Stimulated activated CD8-positive, alpha-beta memory T cell treated with anti-CD3 and anti-CD28 coated beads, Interleukin-15, amount 100 ng/mL, for 24 hours (primary cell): ENCODE results near the gene HK1.

Experiments
- DNase-seq: peaks from one replicate; pipeline ENCODE4 v3.0.0-alpha.2; 2020; ENCODE audit warnings: low read depth

The HK1 gene

DNA sequence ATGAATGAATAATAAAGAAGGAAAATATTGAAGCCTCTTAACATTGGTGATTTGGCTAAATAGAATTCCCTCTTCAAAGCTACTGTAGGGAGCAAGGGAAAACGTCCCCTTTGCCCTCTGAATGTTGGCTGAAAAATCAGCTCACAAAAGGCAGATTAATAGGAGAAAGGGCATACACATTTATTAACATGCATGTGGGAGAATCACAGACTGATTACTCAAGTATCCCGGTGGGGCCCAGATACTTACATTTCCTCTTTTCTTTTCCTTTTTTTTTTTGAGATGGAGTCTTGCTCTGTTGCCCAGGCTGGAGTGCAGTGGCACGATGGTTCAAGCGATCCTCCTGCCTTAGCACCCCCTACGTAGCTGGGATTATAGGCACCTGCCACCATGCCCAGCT, 68.5 kb downstream of the HK1 start:
- no peak for DNase-seq

DNA sequence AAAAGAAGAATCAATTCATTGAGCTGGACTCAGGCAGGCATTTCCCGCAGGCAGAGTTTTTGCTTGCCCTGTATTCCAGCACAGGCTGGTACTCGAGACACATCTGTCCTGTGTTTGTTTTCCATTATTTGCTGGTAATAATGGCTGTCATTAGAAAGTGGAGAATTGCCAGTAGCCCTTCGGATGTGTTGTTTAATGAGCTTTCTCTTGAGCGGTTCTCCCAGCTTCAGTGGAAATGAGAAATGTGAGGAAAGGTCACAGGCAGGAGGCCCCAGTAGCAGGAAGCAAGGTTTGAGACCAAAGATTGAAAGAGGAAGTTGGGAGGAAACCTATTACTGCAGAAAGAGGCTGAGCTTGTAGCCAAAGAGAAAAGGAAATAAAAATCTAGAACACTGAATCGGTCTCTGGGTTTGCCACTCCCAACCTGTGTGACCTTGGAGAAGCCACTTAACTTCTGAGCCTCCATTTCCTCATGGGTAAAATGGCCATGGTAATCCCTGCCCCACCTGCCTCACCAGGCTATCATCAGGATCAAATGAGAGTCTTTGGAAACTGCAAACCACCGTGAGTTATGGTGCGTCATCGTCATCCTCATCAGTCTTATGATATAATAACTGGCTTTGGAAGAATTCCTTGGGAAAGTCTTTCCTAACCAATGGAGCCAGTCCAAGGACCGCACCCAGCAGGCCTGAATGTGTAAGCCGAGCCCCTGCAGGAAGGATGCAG, 70.7 kb downstream of the HK1 start:
- DNase-seq = no peak

DNA sequence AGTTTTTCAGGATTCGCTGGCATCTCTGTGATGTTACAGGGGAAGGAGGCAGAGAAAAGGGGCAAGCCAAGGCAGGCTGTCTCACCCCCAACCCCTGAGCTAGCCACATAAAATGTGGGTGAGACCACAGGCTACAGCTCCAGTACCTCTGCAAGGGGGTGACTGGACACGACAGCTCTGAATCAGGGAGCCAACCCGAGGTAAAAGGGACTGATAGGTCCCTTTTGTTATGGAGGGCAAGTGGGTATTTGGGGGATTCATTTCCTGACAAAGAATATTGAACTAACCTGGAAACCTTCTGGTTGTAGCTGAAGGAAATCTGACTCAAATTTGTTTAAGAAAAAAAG, 71.2 kb downstream of the HK1 start:
- DNase-seq = no peak

DNA sequence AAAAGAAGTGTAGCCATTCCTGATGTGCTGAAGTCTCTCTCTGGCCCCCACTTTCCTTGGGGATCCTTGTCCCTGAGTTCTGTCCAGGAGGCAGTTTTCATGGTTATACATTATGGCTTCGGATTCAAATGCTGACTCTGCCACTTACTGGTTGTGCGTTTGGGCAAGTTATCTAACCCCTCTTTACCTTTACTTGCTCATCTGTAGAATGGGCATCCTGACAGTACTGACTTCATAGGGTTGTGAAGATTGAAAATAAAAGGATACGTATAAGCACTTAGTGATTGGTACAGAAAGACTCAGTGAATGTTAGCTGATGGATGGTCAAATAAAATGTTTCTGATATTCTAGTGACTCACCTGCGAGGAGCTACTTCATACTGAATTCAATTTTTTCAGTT, 73.3 kb downstream of the HK1 start:
- no peak for DNase-seq

DNA sequence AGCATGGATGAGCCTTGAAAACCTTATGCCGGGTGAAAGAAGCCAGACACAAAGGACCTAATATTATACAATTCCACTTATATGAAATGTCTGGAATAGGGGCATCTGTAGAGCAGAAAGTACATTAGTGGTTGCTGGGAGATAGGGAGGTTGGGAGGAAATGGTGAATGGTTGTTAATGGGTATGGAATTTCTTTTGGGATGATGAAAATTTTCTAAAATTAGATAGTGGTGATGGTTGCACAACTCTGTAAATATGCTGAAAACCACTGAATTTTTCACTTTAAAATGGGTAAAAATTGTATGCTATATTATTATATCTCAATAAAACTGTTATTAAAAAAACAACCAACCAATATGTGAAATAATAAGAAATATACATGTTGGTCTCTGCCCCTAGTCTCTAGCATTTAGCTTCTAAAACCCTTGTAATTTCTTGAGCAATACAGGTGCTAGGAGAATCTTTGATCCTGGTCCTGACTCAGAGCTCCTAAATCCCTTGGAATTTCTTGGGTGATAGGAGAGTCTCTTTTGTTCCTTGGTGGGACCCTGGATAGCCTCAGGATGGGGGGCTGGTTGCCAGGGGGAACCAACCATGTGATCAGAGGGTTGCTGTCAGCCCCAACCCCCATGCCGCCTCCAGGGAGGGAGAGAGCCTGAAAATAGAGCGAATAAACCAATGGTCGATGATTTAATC, 74.4 kb downstream of the HK1 start:
- no peak for DNase-seq

DNA sequence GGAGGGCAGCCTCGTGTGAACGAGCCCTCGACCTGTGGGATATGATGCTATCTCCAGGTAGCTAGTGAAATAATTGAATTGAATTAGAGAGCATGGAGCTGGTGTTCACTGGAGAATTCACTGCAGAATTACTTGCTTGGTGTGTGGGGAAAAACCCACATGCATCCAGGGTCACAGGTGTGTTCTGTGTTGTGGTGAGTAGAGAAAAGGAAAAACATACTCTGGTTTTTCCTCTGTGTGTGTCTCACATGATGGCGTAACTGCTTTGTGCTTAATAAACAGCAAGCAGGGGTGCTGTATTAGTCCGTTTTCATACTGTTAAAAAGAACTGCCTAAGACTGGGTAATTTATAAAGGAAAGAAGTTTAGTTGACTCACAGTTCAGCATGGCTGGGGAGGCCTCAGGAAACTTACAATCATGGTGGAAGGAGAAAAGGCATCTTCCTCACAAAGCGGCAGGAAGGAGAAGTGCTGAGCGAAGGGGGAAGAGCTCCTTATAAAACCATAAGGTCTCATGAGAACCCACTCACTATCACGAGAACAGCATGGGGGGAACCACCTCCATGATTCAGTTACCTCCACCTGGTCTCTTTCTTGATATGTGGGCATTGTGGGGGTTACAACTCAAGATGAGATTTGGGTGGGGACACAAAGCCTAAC, 75.8 kb downstream of the HK1 start:
- no peak for DNase-seq

DNA sequence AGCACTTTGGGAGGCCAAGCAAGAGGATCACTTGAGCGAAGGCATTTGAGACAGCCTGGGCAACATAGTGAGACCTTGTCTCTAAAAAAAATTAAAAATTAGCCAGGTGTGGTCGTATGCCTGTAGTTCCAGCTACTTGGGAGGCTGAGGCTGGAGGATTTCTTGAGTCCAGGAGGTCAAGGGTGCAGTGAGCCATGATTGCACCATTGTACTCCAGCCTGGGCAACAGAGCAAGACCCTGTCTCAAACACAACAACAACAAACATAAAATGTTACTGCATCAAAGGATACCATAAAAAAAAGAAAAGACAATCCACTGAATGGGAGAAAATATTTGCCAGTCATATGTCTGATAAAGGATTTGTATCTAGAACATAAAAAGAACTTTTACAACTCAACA, 77.9 kb downstream of the HK1 start:
- no peak for DNase-seq

DNA sequence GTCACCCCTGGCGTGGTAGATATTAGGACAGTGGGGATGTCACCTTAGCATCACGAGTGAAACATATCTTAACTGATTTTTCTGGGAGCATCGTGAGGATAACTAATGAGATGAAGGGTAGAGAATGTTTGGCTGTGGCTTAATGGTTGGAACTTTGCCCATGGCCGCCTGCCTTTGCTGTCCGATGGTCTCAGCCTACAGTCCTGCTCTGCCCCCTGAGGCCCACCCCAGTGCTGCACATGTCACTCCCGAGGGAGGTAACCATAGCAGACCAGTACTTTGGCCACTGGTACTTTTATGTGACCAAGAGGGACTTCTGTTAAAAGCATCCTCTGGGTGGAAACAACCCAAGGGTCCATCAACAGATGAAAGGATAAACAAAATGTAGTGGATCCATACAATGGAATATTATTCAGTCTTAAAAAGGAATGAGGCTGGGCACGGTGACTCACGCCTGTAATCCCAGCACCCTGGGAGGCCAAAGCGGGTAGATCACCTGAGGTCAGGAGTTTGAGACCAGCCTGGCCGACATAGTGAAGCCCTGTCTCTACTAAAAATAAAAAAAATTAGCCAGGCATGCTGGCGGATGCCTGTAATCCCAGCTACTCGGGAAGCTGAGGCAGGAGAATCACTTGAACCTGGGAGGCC, 80.0 kb downstream of the HK1 start:
- no peak for DNase-seq

DNA sequence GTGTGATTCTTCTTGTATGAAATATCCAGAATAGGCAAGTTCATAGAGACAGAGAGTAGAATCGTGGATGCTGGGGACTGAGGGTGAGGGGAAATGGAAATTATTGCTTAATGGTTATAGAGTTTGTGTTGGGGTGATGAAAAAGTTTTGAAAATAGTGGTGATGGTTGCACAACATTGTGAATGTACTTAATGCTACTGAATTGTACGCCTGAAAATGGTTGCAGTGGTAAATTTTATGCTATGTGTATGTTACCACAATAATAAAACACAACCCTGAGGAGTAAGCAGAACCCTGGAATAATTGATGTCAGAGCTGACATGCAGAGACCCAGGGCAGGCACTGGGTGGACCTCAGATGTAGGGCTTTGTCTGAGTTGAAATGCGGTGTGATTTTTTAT, 80.9 kb downstream of the HK1 start:
- DNase-seq = no peak

DNA sequence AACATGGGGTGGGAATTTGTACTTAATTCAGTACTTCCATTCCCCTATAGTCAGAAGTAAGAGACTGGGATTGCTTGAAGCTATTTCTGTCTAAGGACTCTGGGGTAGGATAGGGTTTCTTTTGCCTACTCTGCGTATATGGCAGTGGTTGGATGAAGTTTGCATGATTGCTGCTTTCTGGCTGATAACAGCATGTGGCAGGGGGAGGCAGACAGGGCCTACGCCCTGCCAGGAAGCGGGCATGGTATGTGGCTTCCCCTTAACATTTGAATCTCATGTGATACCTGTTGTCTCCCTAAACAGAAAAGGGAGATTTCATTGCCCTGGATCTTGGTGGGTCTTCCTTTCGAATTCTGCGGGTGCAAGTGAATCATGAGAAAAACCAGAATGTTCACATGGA, 81.3 kb downstream of the HK1 start:
- no peak for DNase-seq

DNA sequence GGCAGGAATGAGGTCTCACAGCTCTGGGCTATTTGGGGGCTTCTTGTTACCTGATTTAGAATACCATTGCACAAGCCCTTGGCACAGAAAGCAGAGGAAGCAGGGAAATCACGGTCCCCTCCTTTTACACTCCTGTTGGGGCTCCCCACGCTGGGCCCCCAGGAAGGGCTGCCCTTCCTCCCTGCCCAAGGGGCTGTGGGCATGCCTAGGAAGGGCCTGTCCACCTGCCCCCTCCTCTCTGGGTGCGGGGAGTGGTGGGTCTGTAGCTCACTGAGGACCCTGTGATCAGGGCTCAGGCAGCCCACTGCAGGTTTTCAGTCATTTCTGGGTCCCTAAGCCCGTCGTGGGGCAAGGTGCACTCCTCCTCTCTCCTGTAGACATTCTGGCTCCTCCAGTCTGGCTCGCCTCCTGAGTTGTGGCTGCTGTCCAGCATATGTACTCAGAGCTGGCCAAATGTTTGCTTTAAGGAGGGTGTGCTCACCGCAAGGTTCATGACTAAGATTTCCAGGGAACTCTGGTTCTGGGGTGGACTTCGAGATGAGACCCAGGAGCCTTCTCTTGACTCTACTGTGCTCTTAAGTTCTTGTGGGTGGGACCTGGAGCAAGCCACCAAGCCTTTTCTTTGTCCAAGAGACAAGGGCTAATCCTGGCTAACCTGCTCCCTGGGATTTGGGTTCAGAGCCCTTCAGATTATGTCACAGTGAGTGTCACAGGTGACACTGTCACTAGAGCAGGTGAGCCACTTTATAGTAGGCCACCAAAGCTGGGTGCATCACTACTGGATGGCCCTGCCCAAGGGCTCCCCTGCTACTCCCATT, 82.4 kb downstream of the HK1 start:
- no peak for DNase-seq

DNA sequence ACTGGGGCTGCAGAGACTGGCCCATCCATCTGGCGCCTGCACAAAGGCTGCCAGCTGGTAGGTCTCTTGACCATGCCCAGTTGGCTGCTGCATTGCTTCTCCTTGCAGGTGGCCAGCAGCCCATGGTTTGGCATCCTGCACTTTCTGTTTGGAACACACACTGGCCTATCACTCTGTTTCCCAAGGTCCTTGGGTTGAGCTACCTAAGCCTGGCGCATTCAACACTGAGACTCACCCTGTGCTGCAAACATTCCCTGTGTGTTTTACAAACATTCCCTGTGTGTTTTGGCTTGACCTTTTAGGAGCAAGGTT, 83.0 kb downstream of the HK1 start:
- no peak for DNase-seq

DNA sequence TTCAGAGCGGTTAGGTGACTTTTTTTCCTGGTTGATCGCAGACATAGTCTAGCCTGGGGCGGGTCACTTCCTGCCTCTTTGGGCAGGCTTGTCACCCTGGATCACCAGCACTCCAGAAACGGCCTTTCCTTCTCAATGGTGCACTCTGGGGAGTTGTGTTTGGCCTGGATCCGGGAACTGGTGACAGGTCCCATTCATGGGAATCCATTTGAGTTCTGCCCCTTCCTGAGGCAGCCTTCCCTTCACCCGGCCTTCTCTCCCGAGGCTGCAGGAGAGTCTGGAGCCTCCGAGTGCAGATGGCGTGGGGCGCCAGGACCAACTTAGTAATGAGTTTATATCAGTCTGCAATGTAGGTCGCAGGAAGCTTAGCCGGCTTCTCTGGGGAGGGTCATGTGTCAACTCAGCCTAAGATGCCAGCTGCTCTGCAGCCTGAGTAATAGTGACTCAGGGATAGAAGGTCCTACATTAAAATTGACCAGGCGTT, 84.2 kb downstream of the HK1 start:
- DNase-seq = no peak

DNA sequence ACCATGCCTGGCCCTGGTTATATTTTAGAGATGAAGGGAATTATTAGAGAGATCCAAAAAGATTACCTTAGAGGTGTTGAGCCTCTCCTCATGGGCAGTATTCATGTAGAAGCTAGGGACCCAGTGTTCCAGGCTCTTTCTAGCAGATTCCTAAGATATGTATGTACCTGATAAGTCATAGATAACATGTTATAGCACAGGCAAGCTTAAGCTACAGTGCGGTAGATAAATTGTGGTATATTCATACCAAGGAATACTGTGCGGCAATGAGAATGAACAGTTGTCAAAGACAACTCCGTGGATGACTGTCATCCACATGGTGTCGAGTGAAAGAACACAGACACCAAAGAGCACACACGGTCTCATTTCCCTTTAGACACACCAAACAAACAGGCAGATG, 85.4 kb downstream of the HK1 start:
- no peak for DNase-seq

DNA sequence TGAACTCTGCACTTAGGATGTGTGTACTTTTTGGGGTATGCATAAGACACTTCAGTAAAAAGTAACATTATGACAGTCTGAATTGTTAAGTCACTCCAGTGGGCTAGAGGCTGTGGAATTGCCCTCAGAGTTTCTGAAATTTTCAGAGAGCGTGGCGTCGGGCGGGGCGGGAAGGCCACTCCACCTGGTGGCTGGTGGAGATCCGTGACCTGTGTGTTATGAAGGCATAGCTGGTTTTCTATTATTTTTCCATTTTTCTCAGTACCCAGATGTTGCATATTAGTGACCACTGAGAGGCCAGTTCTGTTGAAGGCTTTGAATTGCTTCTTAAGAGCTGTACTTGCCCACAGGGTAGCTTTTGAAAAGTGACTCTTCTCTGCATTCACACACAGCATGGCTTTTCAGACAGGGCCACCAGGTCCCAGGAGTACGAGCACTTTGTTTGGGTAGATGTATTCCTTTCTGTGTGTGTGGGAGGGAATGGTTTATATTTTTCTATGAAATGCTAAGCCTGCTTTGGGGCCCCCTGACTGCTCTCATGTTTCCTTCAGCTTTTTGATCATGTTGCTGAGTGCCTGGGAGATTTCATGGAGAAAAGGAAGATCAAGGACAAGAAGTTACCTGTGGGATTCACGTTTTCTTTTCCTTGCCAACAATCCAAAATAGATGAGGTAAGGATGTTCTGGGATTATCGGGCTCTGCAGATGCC, 86.1 kb downstream of the HK1 start:
- no peak for DNase-seq

DNA sequence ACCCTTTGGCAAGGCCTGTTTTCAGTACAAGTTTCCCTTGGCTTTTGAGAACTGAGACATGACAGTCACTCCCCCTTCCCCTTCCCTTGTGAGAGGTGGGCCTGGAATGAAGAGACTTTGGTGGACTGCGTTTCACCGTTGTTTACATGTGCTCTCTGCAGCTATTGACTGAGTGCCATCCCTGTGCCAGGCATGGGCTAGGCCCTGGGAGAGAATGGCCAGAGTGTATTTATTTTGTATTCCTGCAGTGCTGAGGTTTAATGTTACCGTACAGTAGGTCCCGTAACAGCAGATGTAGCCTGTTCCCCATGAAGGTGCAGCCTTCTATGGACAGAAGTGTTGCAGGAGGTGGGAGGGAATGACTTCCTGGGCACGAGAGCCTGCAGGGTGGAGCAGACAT, 88.4 kb downstream of the HK1 start:
- DNase-seq = no peak

DNA sequence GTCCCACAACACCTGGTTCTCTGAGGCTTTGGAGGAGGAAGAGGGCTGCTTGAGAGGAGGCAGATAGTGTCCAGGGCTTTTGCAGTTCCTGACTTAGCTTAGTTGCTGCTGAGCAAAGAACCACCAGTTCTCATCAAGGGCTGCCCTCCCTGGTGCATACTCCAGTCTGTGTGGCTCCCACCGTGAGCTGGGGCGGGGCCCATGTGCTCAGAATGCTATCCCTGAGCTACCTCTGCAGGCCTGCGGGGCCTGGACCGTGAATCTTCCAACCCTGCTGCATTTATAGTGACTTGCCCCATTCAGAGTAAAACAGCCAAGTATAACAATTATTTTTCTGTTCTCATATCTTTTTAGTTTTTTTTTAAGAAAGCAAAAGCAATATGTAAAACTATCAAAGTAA, 89.2 kb downstream of the HK1 start:
- no peak for DNase-seq

DNA sequence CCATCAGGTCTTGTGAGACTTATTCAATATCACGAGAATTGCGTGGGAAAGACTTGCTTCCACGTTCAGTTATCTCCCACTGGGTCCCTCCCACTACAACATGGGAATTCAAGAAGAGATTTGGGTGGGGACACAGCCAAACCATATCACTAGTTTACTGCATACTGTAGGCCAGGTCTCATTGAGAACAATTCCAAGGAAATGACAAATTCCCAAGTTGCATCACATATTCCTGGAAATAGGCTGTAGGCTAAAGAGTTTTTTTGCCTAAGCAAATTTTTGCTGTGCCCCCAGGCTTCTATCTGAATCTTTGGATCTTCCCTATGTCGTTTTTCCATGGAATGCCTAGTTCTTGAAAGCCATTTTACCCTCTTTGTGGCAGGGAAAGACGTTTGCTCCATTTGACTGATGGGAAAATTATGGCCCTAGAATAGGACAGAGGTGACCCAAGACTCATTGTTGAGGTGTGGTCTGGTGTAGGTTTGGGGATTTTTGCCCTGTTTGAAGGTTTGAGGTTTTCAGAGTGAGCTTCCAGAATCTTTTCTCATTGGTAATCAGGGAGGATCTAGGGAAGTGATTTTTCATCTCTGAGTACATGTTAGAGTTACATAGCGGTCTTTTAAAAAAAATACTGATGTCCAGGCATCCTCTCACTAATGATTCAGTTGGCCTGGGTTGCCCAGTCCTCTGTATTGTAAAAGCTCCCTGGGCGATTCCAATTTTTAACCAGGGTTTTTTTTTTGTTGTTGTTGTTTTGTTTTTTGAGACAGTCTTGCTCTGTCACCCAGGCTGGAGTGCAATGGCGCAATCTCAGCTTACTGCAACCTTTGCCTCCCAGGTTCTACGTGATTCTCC, 94.1 kb downstream of the HK1 start:
- DNase-seq = no peak

DNA sequence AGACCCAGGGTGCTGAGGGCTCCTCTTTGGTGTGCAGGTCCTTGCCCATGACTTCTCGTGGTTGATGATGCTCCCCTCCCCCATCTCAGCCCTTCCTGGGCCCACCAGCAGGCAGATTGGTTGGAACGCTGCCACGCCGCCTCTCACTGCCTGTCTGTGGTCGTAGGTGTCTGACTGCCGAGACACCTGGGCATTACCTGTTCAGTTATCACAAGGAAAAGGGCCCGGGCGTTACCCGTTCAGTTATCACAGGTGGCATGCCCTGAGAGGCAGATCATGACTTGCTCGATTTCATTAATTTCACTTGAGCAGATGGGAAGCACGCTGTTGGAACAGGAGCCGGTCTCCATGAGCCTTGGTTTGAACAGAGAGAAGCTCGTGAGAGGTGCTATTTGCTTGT, 95.9 kb downstream of the HK1 start:
- no peak for DNase-seq

DNA sequence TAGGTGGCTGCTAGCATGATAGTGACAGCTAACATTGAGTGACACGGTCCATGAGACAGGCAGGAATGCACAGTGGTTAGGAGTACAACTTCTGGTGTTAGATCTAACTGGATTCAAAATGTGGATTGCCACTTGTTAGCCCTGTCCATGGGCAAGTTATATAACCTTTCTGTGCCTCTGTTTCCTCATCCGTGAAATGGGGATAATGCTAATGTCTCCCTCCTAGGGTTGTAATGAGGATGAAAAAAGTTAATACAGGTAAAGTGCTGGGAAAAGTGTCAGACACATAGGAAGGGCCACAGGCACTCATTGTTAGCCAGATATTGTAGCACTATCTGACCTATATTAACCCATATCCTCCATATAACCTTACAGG, 96.6 kb downstream of the HK1 start:
- no peak for DNase-seq
